WTC11 (cell line): ENCODE measurements around the gene CLSTN2.

Experiments used
- ATF3 ChIP-seq: sonication (generic); formaldehyde crosslinking; conservative IDR thresholded peaks from 2 replicates; pipeline ENCODE4 v1.8.1; 2022; ENCODE audit warnings: mild to moderate bottlenecking, missing genetic modification reagents
- ATF6 ChIP-seq: sonication (generic); formaldehyde crosslinking; IDR thresholded peaks from 2 replicates; pipeline ENCODE4 v1.8.1; 2023; ENCODE audit warnings: mild to moderate bottlenecking, missing genetic modification reagents
- CTCF ChIP-seq: fragments of 200-600 bp; IDR thresholded peaks from 2 replicates; pipeline ENCODE4 v1.8.0; 2022; ENCODE audit warnings: antibody characterized with exemption
- HMGXB4 ChIP-seq: sonication (generic); formaldehyde crosslinking; IDR thresholded peaks from 2 replicates; pipeline ENCODE4 v1.8.1; 2023; ENCODE audit warnings: mild to moderate bottlenecking, moderate library complexity, missing genetic modification reagents
- KAT7 ChIP-seq: sonication (generic); formaldehyde crosslinking; IDR thresholded peaks from 2 replicates; pipeline ENCODE4 v1.8.1; 2023; ENCODE audit warnings: missing genetic modification reagents, mild to moderate bottlenecking, borderline replicate concordance
- MLX ChIP-seq: sonication (generic); formaldehyde crosslinking; IDR thresholded peaks from 2 replicates; pipeline ENCODE4 v1.8.1; 2023; ENCODE audit warnings: mild to moderate bottlenecking, missing genetic modification reagents, moderate library complexity
- USF2 ChIP-seq: sonication (generic); formaldehyde crosslinking; IDR thresholded peaks from 2 replicates; pipeline ENCODE4 v1.8.1; 2023; ENCODE audit warnings: mild to moderate bottlenecking, missing genetic modification reagents, moderate library complexity

GRCh38 chr3:140570602-140571001 lies 635.6 kb downstream of the CLSTN2 start:
- TF ChIP-seq ATF6 (CRISPR knock-in tag) (no peak), CTCF (no peak), USF2 (CRISPR knock-in tag) (no peak), ATF3 (no peak), MLX (no peak), HMGXB4 (CRISPR knock-in tag) (no peak), KAT7 (CRISPR knock-in tag) (no peak)
